IMR-90 (cell line): Measurements from ENCODE around the gene CRTC1. TPM values are rescaled to one million over a fixed set of nuclear protein-coding genes. Genes with fewer than 3 reads are reported as not detected.

ENCODE experiments used
- ATAC-seq: fragments of 200-7000 bp; cut with Tn5 transposase; 2 replicates; pipeline ENCODE4 v1.9.1; 2020; ENCODE audit warnings: low read depth, mild to moderate bottlenecking, moderate library complexity
- BruUV-seq: library from RNA; stranded (reverse); fragments of 400-500 nt; replicated peaks from 2 replicates; lab custom pipeline; 2021; lab: Mats Ljungman, UMichigan
- CTCF ChIA-PET: fragments of 300-600 bp; formaldehyde crosslinking; extraction: SDS; loops from one replicate; lab custom pipeline; 2021; ENCODE audit warnings: antibody characterized with exemption; lab: Yijun Ruan, JAX
- POLR2A ChIA-PET: fragments of 300-600 bp; sonication (Branson Sonifier 250); formaldehyde crosslinking; loops from one replicate; lab custom pipeline; 2022; ENCODE audit warnings: antibody characterized with exemption; ENCODE audit not compliant: unreplicated experiment; lab: Charles Lee
- DNase-seq: peaks from one replicate; pipeline ENCODE4 v3.0.0; 2013
- H2AFZ ChIP-seq: replicated peaks from 2 replicates; pipeline ENCODE3; 2013; ENCODE audit warnings: low read length, mild to moderate bottlenecking; ENCODE audit not compliant: poor library complexity
- H2AK5ac ChIP-seq: 2 replicates; pipeline ENCODE4 v1.6.1; 2013; ENCODE audit warnings: low read depth, low read length, inconsistent platforms
- H2AK9ac ChIP-seq: replicated peaks from 2 replicates; pipeline ENCODE3; 2013; ENCODE audit warnings: mild to moderate bottlenecking, low read depth, low read length, moderate library complexity; ENCODE audit not compliant: poor library complexity
- H2BK120ac ChIP-seq: 2 replicates; pipeline ENCODE4 v1.6.1; 2013; ENCODE audit warnings: low read depth, low read length, inconsistent platforms
- H2BK15ac ChIP-seq: 3 replicates; pipeline ENCODE4 v1.6.1; 2013; ENCODE audit warnings: low read depth, low read length, inconsistent platforms
- H2BK20ac ChIP-seq: 2 replicates; pipeline ENCODE4 v1.6.1; 2013; ENCODE audit warnings: low read depth, mild to moderate bottlenecking, inconsistent platforms, low read length, moderate library complexity
- H2BK5ac ChIP-seq: 2 replicates; pipeline ENCODE4 v1.6.1; 2013; ENCODE audit warnings: mild to moderate bottlenecking, low read depth, low read length, inconsistent platforms; ENCODE audit not compliant: poor library complexity, severe bottlenecking
- H3K14ac ChIP-seq: replicated peaks from 2 replicates; pipeline ENCODE4 v1.6.1; 2013; ENCODE audit warnings: low read depth, low read length, inconsistent platforms
- H3K18ac ChIP-seq: 2 replicates; pipeline ENCODE4 v1.6.1; 2013; ENCODE audit warnings: low read depth, low read length, control low read depth
- H3K23ac ChIP-seq: 2 replicates; pipeline ENCODE4 v1.6.1; 2013; ENCODE audit warnings: low read depth, low read length, inconsistent platforms
- H3K27ac ChIP-seq: 2 replicates; pipeline ENCODE4 v1.5.1; 2013; ENCODE audit warnings: mild to moderate bottlenecking, control low read depth, low read length; ENCODE audit not compliant: insufficient read depth
- H3K27me3 ChIP-seq: 2 replicates; pipeline ENCODE4 v1.6.1; 2013; ENCODE audit warnings: low read length; ENCODE audit not compliant: control insufficient read depth, insufficient read depth
- H3K36me3 ChIP-seq: 2 replicates; pipeline ENCODE4 v1.6.1; 2013; ENCODE audit warnings: low read length, mixed read lengths; ENCODE audit not compliant: control insufficient read depth, insufficient read depth
- H3K4ac ChIP-seq: 2 replicates; pipeline ENCODE4 v1.6.1; 2013; ENCODE audit warnings: low read depth, low read length, inconsistent platforms
- H3K4me1 ChIP-seq: 2 replicates; pipeline ENCODE4 v1.6.1; 2013; ENCODE audit warnings: low read length, mixed read lengths; ENCODE audit not compliant: control insufficient read depth, insufficient read depth
- H3K4me2 ChIP-seq: 2 replicates; pipeline ENCODE4 v1.6.1; 2013; ENCODE audit warnings: low read depth, mild to moderate bottlenecking, control low read depth, low read length, moderate library complexity
- H3K4me3 ChIP-seq: 2 replicates; pipeline ENCODE4 v1.5.1; 2013; ENCODE audit warnings: low read depth, mild to moderate bottlenecking, control low read depth, low read length, moderate library complexity; ENCODE audit not compliant: insufficient read depth
- H3K56ac ChIP-seq: 2 replicates; pipeline ENCODE4 v1.6.1; 2013; ENCODE audit warnings: low read length, inconsistent platforms; ENCODE audit not compliant: insufficient read depth; ENCODE audit errors: extremely low read depth
- H3K79me1 ChIP-seq, 2 experiments: 2 replicates each; pipeline ENCODE4 v1.6.1; 2013; ENCODE audit warnings: low read length in 2 of 2, inconsistent platforms in 1 of 2, low read depth in 1 of 2
- H3K9ac ChIP-seq: 2 replicates; pipeline ENCODE4 v1.6.1; 2013; ENCODE audit warnings: low read depth, low read length, control low read depth
- H3K9me1 ChIP-seq: 2 replicates; pipeline ENCODE4 v1.6.1; 2013; ENCODE audit warnings: low read length, inconsistent platforms; ENCODE audit not compliant: insufficient read depth
- H3K9me3 ChIP-seq: 2 replicates; pipeline ENCODE4 v1.6.1; 2013; ENCODE audit warnings: low read length; ENCODE audit not compliant: control insufficient read depth, insufficient read depth
- H4K20me1 ChIP-seq: 2 replicates; pipeline ENCODE4 v1.6.1; 2013; ENCODE audit warnings: low read length, inconsistent platforms; ENCODE audit not compliant: insufficient read depth
- H4K5ac ChIP-seq: 2 replicates; pipeline ENCODE4 v1.6.1; 2013; ENCODE audit warnings: mild to moderate bottlenecking, low read depth, low read length, control low read depth
- H4K8ac ChIP-seq, 2 experiments: 2 replicates each; pipeline ENCODE4 v1.6.1; 2013; ENCODE audit warnings: low read depth in 2 of 2, low read length in 2 of 2, control low read depth in 1 of 2, inconsistent platforms in 1 of 2
- H4K91ac ChIP-seq: 2 replicates; pipeline ENCODE4 v1.6.1; 2013; ENCODE audit warnings: low read depth, low read length, inconsistent platforms; ENCODE audit not compliant: insufficient read depth
- CEBPB ChIP-seq: IDR thresholded peaks from 2 replicates; pipeline ENCODE4 v1.6.1; 2012; ENCODE audit warnings: low read depth, low read length, improper control_type of control experiment
- RFX5 ChIP-seq: IDR thresholded peaks from 2 replicates; pipeline ENCODE4 v1.8.0; 2012; ENCODE audit warnings: low read depth, mild to moderate bottlenecking, low read length, moderate library complexity
- WGBS, 2 experiments: methylation state at CpG; one replicate each; pipeline versions ENCODE4 v1.1.5 to v1.1.7; 2013; ENCODE audit warnings: missing lambda C conversion rate in 2 of 2; ENCODE audit not compliant: insufficient read length in 1 of 2; ENCODE audit errors: extremely low coverage in 2 of 2; 5-methylcytosine and 5-hydroxymethylcytosine counted together
- dilution Hi-C: fragments of 300-500 bp; cut with HindIII; formaldehyde crosslinking; loops from one replicate; pipeline ENCODE4 v1.14.3; 2018; ENCODE audit warnings: low sequenced_read_pairs; ENCODE audit not compliant: unreplicated experiment
- in situ Hi-C: fragments of 300-500 bp; cut with MboI; formaldehyde crosslinking; loops from 3 replicates; pipeline ENCODE4 v1.14.3; 2019; ENCODE audit warnings: low sequenced_read_pairs, inconsistent platforms, mixed read lengths
- intact Hi-C: fragments of 100-400 bp; cut with micrococcal nuclease; formaldehyde crosslinking; loops from 2 replicates; pipeline ENCODE4 v1.10.0; 2022
- polyA plus RNA-seq, 3 experiments: library from polyadenylated mRNA; depleted of rRNA; stranded (reverse); fragments of >200 nt; gene quantifications; 2 replicates each; pipeline ENCODE4 v1.2.3, GENCODE V29; 2012; ENCODE audit warnings: low replicate concordance in 1 of 3
- total RNA-seq: library from RNA; depleted of rRNA; stranded (reverse); fragments of >200 nt; gene quantifications from 2 replicates; pipeline ENCODE4 v1.2.3, GENCODE V29; 2012
- TF ChIP-seq, protein P1 (sequence below): conservative IDR thresholded peaks from 2 replicates; pipeline ENCODE4 v1.5.1; 2012; ENCODE audit warnings: mild to moderate bottlenecking, low read depth, low read length, improper control_type of control experiment

CRTC1 gene
- total and polyA plus RNA-seq, 2 of the 4 experiments (the other 2 are of a cell fraction) = 0.18 to 5.7 TPM

DNA sequence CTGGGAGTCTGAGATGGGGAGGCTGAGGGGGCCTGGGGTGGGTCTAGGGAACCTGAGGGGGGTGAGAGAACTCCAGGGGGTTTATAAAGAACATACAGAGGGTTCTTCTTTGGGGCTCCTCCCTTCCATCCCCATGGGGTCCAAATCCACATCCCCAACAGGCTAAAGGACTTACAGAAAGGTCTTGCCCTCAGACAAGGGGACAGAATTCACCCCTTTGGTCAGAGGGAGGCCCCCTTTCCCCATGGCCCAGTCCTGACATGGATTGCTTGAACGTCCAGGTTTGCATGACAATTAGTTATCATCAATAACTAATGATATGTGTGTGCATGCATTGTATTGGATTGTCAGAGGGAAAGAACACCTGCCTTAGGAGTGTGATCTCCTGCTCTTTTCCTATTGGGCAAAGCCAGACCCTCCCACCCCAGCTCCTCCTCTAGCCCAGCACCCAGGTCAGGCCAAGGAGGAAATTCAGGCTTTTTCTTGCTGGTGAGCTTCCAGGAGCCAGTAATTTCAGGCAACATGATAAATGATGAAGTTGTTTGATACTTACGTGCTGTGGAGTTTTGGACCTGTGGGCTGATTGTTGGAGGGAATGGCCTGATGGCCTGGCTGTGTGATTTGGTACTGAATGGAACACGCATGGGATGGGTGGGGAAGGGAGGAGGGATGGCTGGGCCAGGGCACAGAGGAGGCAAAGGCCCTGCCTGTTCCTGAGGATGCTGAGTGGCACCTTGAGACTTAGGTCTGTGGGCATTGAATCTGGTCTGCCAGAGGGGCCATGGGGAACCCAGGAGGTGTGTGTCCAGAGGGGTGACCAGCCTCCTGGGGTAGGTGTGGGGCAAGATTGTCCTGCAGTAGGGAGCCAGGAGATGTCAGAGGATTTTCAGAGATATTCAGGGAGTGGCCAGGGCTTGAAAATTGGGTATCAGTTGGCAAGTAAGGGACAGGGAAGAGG is 45.5 kb upstream of the CRTC1 start:
- peaks cover 7% of the 10 kb centered on the region for H3K4me1 ChIP-seq
- TF ChIP-seq CEBPB (no peak), RFX5 (no peak)
- TF ChIP-seq, protein P1, sequence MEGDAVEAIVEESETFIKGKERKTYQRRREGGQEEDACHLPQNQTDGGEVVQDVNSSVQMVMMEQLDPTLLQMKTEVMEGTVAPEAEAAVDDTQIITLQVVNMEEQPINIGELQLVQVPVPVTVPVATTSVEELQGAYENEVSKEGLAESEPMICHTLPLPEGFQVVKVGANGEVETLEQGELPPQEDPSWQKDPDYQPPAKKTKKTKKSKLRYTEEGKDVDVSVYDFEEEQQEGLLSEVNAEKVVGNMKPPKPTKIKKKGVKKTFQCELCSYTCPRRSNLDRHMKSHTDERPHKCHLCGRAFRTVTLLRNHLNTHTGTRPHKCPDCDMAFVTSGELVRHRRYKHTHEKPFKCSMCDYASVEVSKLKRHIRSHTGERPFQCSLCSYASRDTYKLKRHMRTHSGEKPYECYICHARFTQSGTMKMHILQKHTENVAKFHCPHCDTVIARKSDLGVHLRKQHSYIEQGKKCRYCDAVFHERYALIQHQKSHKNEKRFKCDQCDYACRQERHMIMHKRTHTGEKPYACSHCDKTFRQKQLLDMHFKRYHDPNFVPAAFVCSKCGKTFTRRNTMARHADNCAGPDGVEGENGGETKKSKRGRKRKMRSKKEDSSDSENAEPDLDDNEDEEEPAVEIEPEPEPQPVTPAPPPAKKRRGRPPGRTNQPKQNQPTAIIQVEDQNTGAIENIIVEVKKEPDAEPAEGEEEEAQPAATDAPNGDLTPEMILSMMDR = peak; percentile 12; the same call in 1 of the 2 replicates
- BruUV-seq = no TSS peak
- H3K23ac ChIP-seq = peak overlapping the region; percentile 13; the same call in 1 of the 2 replicates
- no peaks in the 10 kb centered on the region for H3K9me3 ChIP-seq
- WGBS, 2 experiments = 100% methylated on average over 1 of the region's 3 CpGs; no CpG with 5 or more reads in 1 of the 2 experiments
- peaks cover 3% of the 10 kb centered on the region for H4K20me1 ChIP-seq
- H3K9ac ChIP-seq = no peak overlapping the region; the same call in 1 of the 2 replicates
- dilution Hi-C loops = no loop called here
- H3K4me2 ChIP-seq = peak overlapping the region; percentile 97
- H3K27me3 ChIP-seq = no peaks in the 10 kb centered on the region
- peaks cover 14 to 38% of the 10 kb centered on the region in 2 experiments for H3K79me1 ChIP-seq
- POLR2A ChIA-PET = no interaction called here
- H3K14ac ChIP-seq = no peak overlapping the region; the same call in 1 of the 2 replicates
- peak overlapping the region; percentile 43 for H2AK5ac ChIP-seq
- H3K9me1 ChIP-seq = peaks cover 15% of the 10 kb centered on the region
- DNase-seq (no peak), ATAC-seq (no peak)
- peak overlapping the region; percentile 98 for H3K4me3 ChIP-seq
- no peak overlapping the region for H4K91ac ChIP-seq
- CTCF ChIA-PET = no interaction called here
- H3K27ac ChIP-seq = no peak overlapping the region
- H2BK15ac ChIP-seq = no peak overlapping the region
- H3K56ac ChIP-seq = no peak overlapping the region
- H2AK9ac ChIP-seq = peak overlapping the region; percentile 55
- in situ Hi-C loops = no loop called here
- no peak overlapping the region for H3K18ac ChIP-seq
- no peak overlapping the region for H2BK120ac ChIP-seq
- intact Hi-C loops = no loop called here
- no peak overlapping the region; a peak in 2 of 4 replicates for H4K8ac ChIP-seq
- H3K36me3 ChIP-seq = no peaks in the 10 kb centered on the region
- no peak overlapping the region for H2BK5ac ChIP-seq
- peak overlapping the region; percentile 58 for H2AFZ ChIP-seq
- no peak overlapping the region for H4K5ac ChIP-seq
- no peak overlapping the region for H3K4ac ChIP-seq
- no peak overlapping the region for H2BK20ac ChIP-seq
